NCI-H2029 (cell line): Measurements from ENCODE around the gene CC2D1A.

Experiments
- DNase-seq: peaks from one replicate; lab custom pipeline; 2025; lab: John Stamatoyannopoulos, UW

Gene CC2D1A

GRCh38 chr19:13980340-13980739, 74.3 kb downstream of the CC2D1A start:
- DNase-seq = no peak
